ENCODE data around the gene SMR3A. TPM values are rescaled to one million over a fixed set of nuclear protein-coding genes. Genes with fewer than 3 reads are reported as not detected.

The SMR3A gene
- total RNA-seq, 1 experiment from 2014 or later, result not detected

- CTCF ChIA-PET, result no interaction called here
- TF ChIP-seq ZNF121 (CRISPR knock-in tag; IDR thresholded peaks at IDR 0.05), result peak; percentile 9; the same call in 1 of the 2 replicates
- no peak for TF ChIP-seq ZSCAN18 (CRISPR knock-in tag; IDR thresholded peaks at IDR 0.05)
- no peak for TF ChIP-seq TCF7 (CRISPR knock-in tag; IDR thresholded peaks at IDR 0.05; ENCODE audit: low read depth)
- Mint-ChIP-seq H3K27me3 (ENCODE audit: low read depth) (no peaks in the 10 kb centered on the region), H3K4me3 (no peak overlapping the region), H3K4me1 (no peaks in the 10 kb centered on the region), H3K9me3 (peaks cover 3% of the 10 kb centered on the region; the same call in 1 of the 2 replicates), H3K27ac (no peak overlapping the region), H3K36me3 (no peaks in the 10 kb centered on the region)
- DNase-seq (ENCODE audit: low spot score) (no peak), ATAC-seq (no peak)
- POLR2A ChIA-PET, result no interaction called here
These were observed 45.2 kb downstream of the SMR3A start for GRCh38 chr4:70405765-70406164.

Other genes starting within 250 kb of the SMR3A start
- gene PRR27, start 206.5 kb upstream of the SMR3A start, total RNA-seq (2021), result not detected in 3 replicates
- not detected in 3 replicates for gene ODAM, start 165.0 kb upstream of the SMR3A start, total RNA-seq (2021)
- gene FDCSP, start 134.6 kb upstream of the SMR3A start, total RNA-seq (2021), result not detected in 3 replicates
- not detected in 3 replicates for gene CSN3, start 118.2 kb upstream of the SMR3A start, total RNA-seq (2021)
- not detected in 3 replicates for gene CABS1, start 25.8 kb upstream of the SMR3A start, total RNA-seq (2021)
- not detected in 3 replicates for gene SMR3B, start 22.4 kb downstream of the SMR3A start, total RNA-seq (2021)
- not detected in 3 replicates for gene OPRPN, start 37.2 kb downstream of the SMR3A start, total RNA-seq (2021)
- not detected in 3 replicates for gene MUC7, start 111.4 kb downstream of the SMR3A start, total RNA-seq (2021)
- not detected in 3 replicates for gene AMTN, start 157.8 kb downstream of the SMR3A start, total RNA-seq (2021)
- not detected in 3 replicates for gene AMBN, start 231.5 kb downstream of the SMR3A start, total RNA-seq (2021)

All from WTC11 (cell line).